DOHH2 (cell line): Measurements from ENCODE around the gene TDG.

Source experiments
- H3F3A ChIP-seq: fragments of 200-600 bp; sonication (generic), shearing (Covaris generic); 2 replicates; pipeline ENCODE4 v1.6.0; 2016; ENCODE audit warnings: antibody characterized with exemption, mild to moderate bottlenecking; ENCODE audit not compliant: control insufficient read depth, insufficient read depth
- H3K27ac ChIP-seq: fragments of 200-600 bp; sonication (generic); 2 replicates; pipeline ENCODE4 v1.5.1; 2014; ENCODE audit warnings: low read depth, mild to moderate bottlenecking, low read length, moderate library complexity
- H3K27me3 ChIP-seq: fragments of 200-600 bp; sonication (generic); 2 replicates; pipeline ENCODE4 v1.6.1; 2014; ENCODE audit warnings: mild to moderate bottlenecking, low read length, mixed read lengths; ENCODE audit not compliant: control insufficient read depth
- H3K36me3 ChIP-seq: fragments of 200-600 bp; sonication (generic); 2 replicates; pipeline ENCODE4 v1.6.1; 2014; ENCODE audit warnings: mild to moderate bottlenecking, low read length, moderate library complexity, mixed read lengths; ENCODE audit not compliant: control insufficient read depth
- H3K4me1 ChIP-seq: fragments of 200-600 bp; sonication (generic); 2 replicates; pipeline ENCODE4 v1.6.1; 2014; ENCODE audit warnings: mild to moderate bottlenecking, low read length, mixed read lengths; ENCODE audit not compliant: control insufficient read depth
- H3K4me2 ChIP-seq: fragments of 200-600 bp; sonication (generic); 2 replicates; pipeline ENCODE4 v1.6.0; 2014; ENCODE audit warnings: mild to moderate bottlenecking, low read length, moderate library complexity
- H3K4me3 ChIP-seq: fragments of 200-600 bp; sonication (generic); 2 replicates; pipeline ENCODE4 v1.5.1; 2014; ENCODE audit warnings: mild to moderate bottlenecking, low read length, mixed read lengths
- H3K79me2 ChIP-seq: fragments of 200-600 bp; sonication (generic); 2 replicates; pipeline ENCODE4 v1.6.1; 2014; ENCODE audit warnings: mild to moderate bottlenecking, low read length, mixed read lengths; ENCODE audit not compliant: control insufficient read depth
- H3K9me2 ChIP-seq: fragments of 200-600 bp; sonication (generic); replicated peaks from 2 replicates; pipeline ENCODE4 v1.6.1; 2014; ENCODE audit warnings: mild to moderate bottlenecking, low read length, mixed read lengths; ENCODE audit not compliant: control insufficient read depth
- H3K9me3 ChIP-seq: fragments of 200-600 bp; sonication (generic); 2 replicates; pipeline ENCODE4 v1.6.1; 2014; ENCODE audit warnings: antibody characterized with exemption, low read length, mixed read lengths; ENCODE audit not compliant: control insufficient read depth, insufficient read depth
- H4K20me1 ChIP-seq: fragments of 200-600 bp; sonication (generic); 2 replicates; pipeline ENCODE4 v1.6.0; 2014; ENCODE audit warnings: low read depth, mild to moderate bottlenecking, antibody characterized with exemption, low read length, moderate library complexity; ENCODE audit not compliant: control insufficient read depth, insufficient read depth
- CTCF ChIP-seq: fragments of 200-600 bp; sonication (generic); IDR thresholded peaks from one replicate; pipeline ENCODE4 v1.5.1; 2014; ENCODE audit warnings: antibody characterized with exemption, mild to moderate bottlenecking, low read depth, low read length; ENCODE audit not compliant: poor library complexity, severe bottlenecking
- EZH2phosphoT487 ChIP-seq: fragments of 200-600 bp; sonication (generic); IDR thresholded peaks from 2 replicates; pipeline ENCODE4 v1.6.1; 2017; ENCODE audit warnings: borderline replicate concordance, mild to moderate bottlenecking, antibody characterized with exemption, low read length, moderate library complexity, mixed read lengths

The TDG gene

GRCh38 chr12:103956509-103957027 is 9.1 kb upstream of the TDG start:
- Histone ChIP-seq H3K27me3 (no peaks in the 10 kb centered on the region), H3K4me3 (peak overlapping the region; percentile 91), H3F3A (peaks cover 49% of the 10 kb centered on the region), H3K79me2 (peaks cover 52% of the 10 kb centered on the region), H3K4me2 (peak overlapping the region; percentile 92), H4K20me1 (no peaks in the 10 kb centered on the region), H3K9me3 (no peaks in the 10 kb centered on the region), H3K27ac (peak overlapping the region; percentile 83), H3K9me2 (no peaks in the 10 kb centered on the region), H3K36me3 (peaks cover 41% of the 10 kb centered on the region), H3K4me1 (peaks cover 31% of the 10 kb centered on the region)
- no peak for TF ChIP-seq EZH2phosphoT487
- TF ChIP-seq CTCF, result no peak

GRCh38 chr12:103957865-103958388 is 7.7 kb upstream of the TDG start:
- TF ChIP-seq CTCF (no peak), EZH2phosphoT487 (no peak)
- Histone ChIP-seq H3K4me1 (peaks cover 34% of the 10 kb centered on the region), H3K9me3 (no peaks in the 10 kb centered on the region), H3K36me3 (peaks cover 27% of the 10 kb centered on the region), H3K27ac (peak overlapping the region; percentile 83), H3K27me3 (no peaks in the 10 kb centered on the region), H3K79me2 (peaks cover 43% of the 10 kb centered on the region), H4K20me1 (no peaks in the 10 kb centered on the region), H3K4me2 (peak overlapping the region; percentile 92), H3K4me3 (peak overlapping the region; percentile 91), H3K9me2 (no peaks in the 10 kb centered on the region), H3F3A (peaks cover 42% of the 10 kb centered on the region)

DNA sequence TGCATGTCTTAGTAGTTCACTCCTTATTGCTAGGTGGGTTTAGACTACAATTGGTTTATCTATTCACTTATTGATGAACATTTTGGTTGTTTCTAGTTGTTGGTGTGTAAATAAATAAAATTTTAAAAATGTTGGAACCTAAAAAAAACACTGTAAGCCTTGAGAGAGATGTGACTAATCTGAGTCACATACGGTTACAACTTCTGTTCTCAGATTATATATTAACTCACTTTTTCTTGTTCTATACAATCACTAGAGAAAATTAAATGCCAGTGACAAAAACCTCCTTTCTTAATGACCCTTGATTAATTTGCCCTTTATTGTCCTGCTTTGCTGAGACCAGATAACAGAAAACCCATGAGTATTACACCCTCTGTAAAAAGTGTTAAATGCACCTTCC is 7.1 kb upstream of the TDG start:
- peaks cover 24% of the 10 kb centered on the region for H3K36me3 ChIP-seq
- TF ChIP-seq CTCF, result no peak
- TF ChIP-seq EZH2phosphoT487, result no peak
- H4K20me1 ChIP-seq, result no peaks in the 10 kb centered on the region
- peaks cover 42% of the 10 kb centered on the region for H3K79me2 ChIP-seq
- H3K4me2 ChIP-seq, result peak overlapping the region; percentile 43
- H3K27ac ChIP-seq, result no peak overlapping the region
- peaks cover 40% of the 10 kb centered on the region for H3K4me1 ChIP-seq
- no peaks in the 10 kb centered on the region for H3K27me3 ChIP-seq
- H3F3A ChIP-seq, result peaks cover 35% of the 10 kb centered on the region
- H3K9me2 ChIP-seq, result no peaks in the 10 kb centered on the region
- no peaks in the 10 kb centered on the region for H3K9me3 ChIP-seq
- 0 out of 2 replicates have a peak overlapping the region, but pooled peaks have one; percentile 32 for H3K4me3 ChIP-seq
